Measurements from ENCODE around the gene MINDY4. TPM values are rescaled to one million over a fixed set of nuclear protein-coding genes. Genes with fewer than 3 reads are reported as not detected.

The MINDY4 gene
- total and polyA plus RNA-seq, 2 of the 13 experiments (the other 11 are each of a cell fraction or from before 2014, with no cell fraction given): not detected

GRCh38 chr7:30790356-30790755, 19.1 kb downstream of the MINDY4 start:
- DNase-seq (ENCODE audit: low spot score): no peak
- POLR2A ChIA-PET: no interaction called here
- H3K36me3 ChIP-seq (replicated peaks in 1 of 2; ENCODE audit: control insufficient read depth in 1 of 2, insufficient read depth in 2 of 2, low read length in 2 of 2): no peaks in the 10 kb centered on the region
- H3K9me3 ChIP-seq (ENCODE audit: low read length): no peaks in the 10 kb centered on the region
- H2AFZ ChIP-seq (ENCODE audit: low read length): no peak overlapping the region
- no peak overlapping the region for H3K27ac ChIP-seq (ENCODE audit: extremely low read length, insufficient read depth, low read length)
- no peak for ATAC-seq
- peaks cover 3% of the 10 kb centered on the region for H3K4me1 ChIP-seq (ENCODE audit: insufficient read depth, low read length)
- intact Hi-C loops (cut with micrococcal nuclease; ENCODE audit: unreplicated experiment): no loop called here
- no peak for TF ChIP-seq GABPB1 (CRISPR knock-in tag; IDR thresholded peaks at IDR 0.05)
- TF ChIP-seq PLRG1 (conservative IDR thresholded peaks at IDR 0.05): no peak
- no peak for TF ChIP-seq ZNF577 (CRISPR knock-in tag; IDR thresholded peaks at IDR 0.05; ENCODE audit: borderline replicate concordance, low read depth)
- no peak for TF ChIP-seq TARDBP (CRISPR knock-in tag; IDR thresholded peaks at IDR 0.05)
- no peak for TF ChIP-seq ZNF326 (CRISPR knock-in tag; IDR thresholded peaks at IDR 0.05; ENCODE audit: borderline replicate concordance)
- no peak for TF ChIP-seq GATA4 (IDR thresholded peaks at IDR 0.05; ENCODE audit: borderline replicate concordance, low read depth)
- CTCF ChIA-PET (ENCODE audit: low intra/inter-chr PET ratio, low total read pairs): no interaction called here
- no TSS peak for BruUV-seq (replicated peaks)
- WGBS (ENCODE audit: low lambda C conversion rate): 7% methylated on average over 4 of the region's 4 CpGs
- no peak overlapping the region for H3K4me3 ChIP-seq (replicated peaks in 1 of 3; ENCODE audit: insufficient read depth in 1 of 3, low read depth in 2 of 3, low read length in 3 of 3)
- H3K79me2 ChIP-seq (ENCODE audit: insufficient read depth, low read length): no peaks in the 10 kb centered on the region
- in situ Hi-C loops (cut with HindIII; ENCODE audit: extremely low pct_ligation_motif_present, low pct_unique_long_range_greater_than_20kb): no loop called here
- H3K9ac ChIP-seq (ENCODE audit: insufficient read depth, low read depth, low read length): no peak overlapping the region
- no peak overlapping the region for H3K4me2 ChIP-seq (ENCODE audit: low read depth, low read length)
- H4K20me1 ChIP-seq (ENCODE audit: insufficient read depth, low read length): no peaks in the 10 kb centered on the region
- peaks cover 0 to 10% of the 10 kb centered on the region in 2 experiments; a peak in 1 of 5 replicates for H3K27me3 ChIP-seq (ENCODE audit: control insufficient read depth in 1 of 2, insufficient read depth in 2 of 2, low read length in 2 of 2)
- FAIRE-seq: no peak

- TF ChIP-seq CTCF (CRISPR knock-in tag; IDR thresholded peaks at IDR 0.05) (peak; percentile 28; the same call in 1 of the 2 replicates), PLRG1 (conservative IDR thresholded peaks at IDR 0.05) (no peak), IRF2 (CRISPR knock-in tag; IDR thresholded peaks at IDR 0.05) (no peak), ZNF253 (CRISPR knock-in tag; IDR thresholded peaks at IDR 0.05; ENCODE audit: borderline replicate concordance) (no peak), ZNF547 (CRISPR knock-in tag; IDR thresholded peaks at IDR 0.05) (no peak)
- H3K27ac ChIP-seq (ENCODE audit: extremely low read length, insufficient read depth, low read length): no peak overlapping the region
- no TSS peak for BruUV-seq (replicated peaks)
- no peaks in the 10 kb centered on the region for H3K9me3 ChIP-seq (ENCODE audit: low read length)
- H4K20me1 ChIP-seq (ENCODE audit: insufficient read depth, low read length): no peaks in the 10 kb centered on the region
- peaks cover 10% of the 10 kb centered on the region for H3K4me1 ChIP-seq (ENCODE audit: insufficient read depth, low read length)
- no peak overlapping the region for H2AFZ ChIP-seq (ENCODE audit: low read length)
- no peak overlapping the region for H3K9ac ChIP-seq (ENCODE audit: insufficient read depth, low read depth, low read length)
- ChIA-PET CTCF (ENCODE audit: low intra/inter-chr PET ratio, low total read pairs) (no interaction called here), POLR2A (no interaction called here)
- H3K4me2 ChIP-seq (ENCODE audit: low read depth, low read length): no peak overlapping the region
- in situ Hi-C loops (cut with HindIII; ENCODE audit: extremely low pct_ligation_motif_present, low pct_unique_long_range_greater_than_20kb): no loop called here
- DNase-seq (ENCODE audit: low spot score) (no peak), FAIRE-seq (no peak), ATAC-seq (peak; percentile 58; the same call in 1 of the 3 replicates)
- WGBS (ENCODE audit: low lambda C conversion rate): 3% methylated on average over 4 of the region's 10 CpGs
- peaks cover 0 to 10% of the 10 kb centered on the region in 2 experiments; a peak in 1 of 5 replicates for H3K27me3 ChIP-seq (ENCODE audit: control insufficient read depth in 1 of 2, insufficient read depth in 2 of 2, low read length in 2 of 2)
- no peaks in the 10 kb centered on the region for H3K36me3 ChIP-seq (replicated peaks in 1 of 2; ENCODE audit: control insufficient read depth in 1 of 2, insufficient read depth in 2 of 2, low read length in 2 of 2)
- H3K4me3 ChIP-seq (replicated peaks in 1 of 3; ENCODE audit: insufficient read depth in 1 of 3, low read depth in 2 of 3, low read length in 3 of 3): no peak overlapping the region
- intact Hi-C loops (cut with micrococcal nuclease; ENCODE audit: unreplicated experiment): no loop called here
- H3K79me2 ChIP-seq (ENCODE audit: insufficient read depth, low read length): no peaks in the 10 kb centered on the region
Measured at GRCh38 chr7:30791114-30791513, 19.9 kb downstream of the MINDY4 start.

All from HepG2 (cell line).